HepG2 (cell line): ENCODE measurements around the gene FLRT2. TPM values are rescaled to one million over a fixed set of nuclear protein-coding genes. Genes with fewer than 3 reads are reported as not detected.

Experiments used
- ASH2L ChIP-seq: fragments of 300-600, 200-600 bp; sonication (generic); IDR thresholded peaks from 2 replicates; pipeline ENCODE4 v1.7.0; 2017; ENCODE audit warnings: low read depth, mild to moderate bottlenecking, moderate library complexity, mixed read lengths, low read length; ENCODE audit not compliant: insufficient read length
- GLI4 ChIP-seq: sonication (generic); formaldehyde crosslinking; IDR thresholded peaks from 2 replicates; pipeline ENCODE4 v1.5.1; 2020; ENCODE audit warnings: missing genetic modification reagents, mild to moderate bottlenecking, moderate library complexity, borderline replicate concordance
- KDM5B ChIP-seq: sonication (generic); formaldehyde crosslinking; IDR thresholded peaks from 2 replicates; pipeline ENCODE4 v1.4.0; 2020; ENCODE audit warnings: missing genetic modification reagents, mild to moderate bottlenecking, borderline replicate concordance
- MAF1 ChIP-seq: sonication (generic); formaldehyde crosslinking; IDR thresholded peaks from 2 replicates; pipeline ENCODE4 v1.5.0; 2020; ENCODE audit warnings: missing genetic modification reagents, borderline replicate concordance
- MED1 ChIP-seq: sonication (generic); formaldehyde crosslinking; IDR thresholded peaks from 2 replicates; pipeline ENCODE4 v1.4.0; 2020; ENCODE audit warnings: missing genetic modification reagents
- MYNN ChIP-seq: sonication (generic); formaldehyde crosslinking; IDR thresholded peaks from 2 replicates; pipeline ENCODE4 v1.4.0; 2020; ENCODE audit warnings: mild to moderate bottlenecking, low read depth, missing genetic modification reagents
- REST ChIP-seq, 2 experiments: IDR thresholded peaks; 2 replicates each; pipeline ENCODE4 v1.6.1; 2011 to 2012; ENCODE audit warnings: low read length in 2 of 2, borderline replicate concordance in 1 of 2, low read depth in 1 of 2, mild to moderate bottlenecking in 1 of 2, moderate library complexity in 1 of 2
- THAP11 ChIP-seq: IDR thresholded peaks from 2 replicates; pipeline ENCODE4 v1.6.1; 2016; ENCODE audit warnings: missing biosample characterization, missing genetic modification reagents
- ZBED4 ChIP-seq: sonication (generic); formaldehyde crosslinking; IDR thresholded peaks from 2 replicates; pipeline ENCODE4 v1.4.0; 2020; ENCODE audit warnings: missing genetic modification reagents, borderline replicate concordance
- ZFP82 ChIP-seq: sonication (generic); formaldehyde crosslinking; IDR thresholded peaks from 2 replicates; pipeline ENCODE4 v1.5.1; 2020; ENCODE audit warnings: mild to moderate bottlenecking, missing genetic modification reagents, borderline replicate concordance
- ZNF24 ChIP-seq: fragments of 450-650 bp; IDR thresholded peaks from 2 replicates; pipeline ENCODE4 v1.6.1; 2017; ENCODE audit warnings: antibody characterized with exemption, mild to moderate bottlenecking
- ZNF264 ChIP-seq: sonication (generic); formaldehyde crosslinking; IDR thresholded peaks from 2 replicates; pipeline ENCODE4 v1.4.0; 2020; ENCODE audit warnings: missing genetic modification reagents
- ZNF614 ChIP-seq: IDR thresholded peaks from 2 replicates; pipeline ENCODE4 v1.6.1; 2018; ENCODE audit warnings: missing biosample characterization, missing genetic modification reagents, inconsistent platforms, borderline replicate concordance
- polyA plus RNA-seq, 8 experiments: library from polyadenylated mRNA; depleted of rRNA in 3 of 8; stranded (reverse) in 7 of 8; unstranded in 1 of 8; fragments of >200 nt; fragmentation: Illumina TruSeq in 4 of 8; extraction: Trizol in 4 of 8; gene quantifications; 2 replicates each; pipeline versions ENCODE4 v1.2.1 to v1.2.3, GENCODE V29; 2011 to 2016; ENCODE audit warnings: low read depth in 4 of 8, missing spikeins in 1 of 8, mixed read lengths in 1 of 8; ENCODE audit not compliant: insufficient read depth in 1 of 8
- total RNA-seq, 5 experiments: library from RNA; depleted of rRNA; stranded (reverse); fragments of >200 nt; fragmentation: Illumina TruSeq; extraction: Trizol; gene quantifications; 2 replicates each; pipeline ENCODE4 v1.2.3, GENCODE V29; 2016; ENCODE audit warnings: low read depth in 1 of 5
- TF ChIP-seq, protein P1 (sequence below): sonication (generic); formaldehyde crosslinking; IDR thresholded peaks from 2 replicates; pipeline ENCODE4 v1.5.1; 2020; ENCODE audit warnings: mild to moderate bottlenecking, missing genetic modification reagents, moderate library complexity
- TF ChIP-seq, protein P2 (sequence below): sonication (generic); formaldehyde crosslinking; IDR thresholded peaks from 2 replicates; pipeline ENCODE4 v1.8.0; 2022; ENCODE audit warnings: mild to moderate bottlenecking, missing genetic modification reagents

FLRT2 gene
- total and polyA plus RNA-seq, 2 of the 13 experiments (the other 11 are each of a cell fraction or from before 2014, with no cell fraction given) = not detected

GRCh38 chr14:85482552-85482951 is 47.4 kb upstream of the FLRT2 start (continued):
- TF ChIP-seq REST (IDR thresholded peaks at IDR 0.05; ENCODE audit: borderline replicate concordance in 1 of 2, low read depth in 1 of 2, low read length in 2 of 2) (no peak), ZNF24 (no peak), THAP11 (CRISPR knock-in tag) (no peak), GLI4 (CRISPR knock-in tag) (no peak), ZNF614 (no peak), ZBED4 (CRISPR knock-in tag) (no peak), MED1 (CRISPR knock-in tag) (peak; percentile 58; the same call in 1 of the 2 replicates), MYNN (CRISPR knock-in tag) (no peak), KDM5B (CRISPR knock-in tag) (no peak), ZFP82 (CRISPR knock-in tag) (no peak), ASH2L (no peak), MAF1 (CRISPR knock-in tag) (no peak), ZNF264 (no peak)
- TF ChIP-seq, protein P1, sequence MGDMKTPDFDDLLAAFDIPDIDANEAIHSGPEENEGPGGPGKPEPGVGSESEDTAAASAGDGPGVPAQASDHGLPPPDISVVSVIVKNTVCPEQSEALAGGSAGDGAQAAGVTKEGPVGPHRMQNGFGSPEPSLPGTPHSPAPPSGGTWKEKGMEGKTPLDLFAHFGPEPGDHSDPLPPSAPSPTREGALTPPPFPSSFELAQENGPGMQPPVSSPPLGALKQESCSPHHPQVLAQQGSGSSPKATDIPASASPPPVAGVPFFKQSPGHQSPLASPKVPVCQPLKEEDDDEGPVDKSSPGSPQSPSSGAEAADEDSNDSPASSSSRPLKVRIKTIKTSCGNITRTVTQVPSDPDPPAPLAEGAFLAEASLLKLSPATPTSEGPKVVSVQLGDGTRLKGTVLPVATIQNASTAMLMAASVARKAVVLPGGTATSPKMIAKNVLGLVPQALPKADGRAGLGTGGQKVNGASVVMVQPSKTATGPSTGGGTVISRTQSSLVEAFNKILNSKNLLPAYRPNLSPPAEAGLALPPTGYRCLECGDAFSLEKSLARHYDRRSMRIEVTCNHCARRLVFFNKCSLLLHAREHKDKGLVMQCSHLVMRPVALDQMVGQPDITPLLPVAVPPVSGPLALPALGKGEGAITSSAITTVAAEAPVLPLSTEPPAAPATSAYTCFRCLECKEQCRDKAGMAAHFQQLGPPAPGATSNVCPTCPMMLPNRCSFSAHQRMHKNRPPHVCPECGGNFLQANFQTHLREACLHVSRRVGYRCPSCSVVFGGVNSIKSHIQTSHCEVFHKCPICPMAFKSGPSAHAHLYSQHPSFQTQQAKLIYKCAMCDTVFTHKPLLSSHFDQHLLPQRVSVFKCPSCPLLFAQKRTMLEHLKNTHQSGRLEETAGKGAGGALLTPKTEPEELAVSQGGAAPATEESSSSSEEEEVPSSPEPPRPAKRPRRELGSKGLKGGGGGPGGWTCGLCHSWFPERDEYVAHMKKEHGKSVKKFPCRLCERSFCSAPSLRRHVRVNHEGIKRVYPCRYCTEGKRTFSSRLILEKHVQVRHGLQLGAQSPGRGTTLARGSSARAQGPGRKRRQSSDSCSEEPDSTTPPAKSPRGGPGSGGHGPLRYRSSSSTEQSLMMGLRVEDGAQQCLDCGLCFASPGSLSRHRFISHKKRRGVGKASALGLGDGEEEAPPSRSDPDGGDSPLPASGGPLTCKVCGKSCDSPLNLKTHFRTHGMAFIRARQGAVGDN (CRISPR knock-in tag) = no peak
- TF ChIP-seq, protein P2, sequence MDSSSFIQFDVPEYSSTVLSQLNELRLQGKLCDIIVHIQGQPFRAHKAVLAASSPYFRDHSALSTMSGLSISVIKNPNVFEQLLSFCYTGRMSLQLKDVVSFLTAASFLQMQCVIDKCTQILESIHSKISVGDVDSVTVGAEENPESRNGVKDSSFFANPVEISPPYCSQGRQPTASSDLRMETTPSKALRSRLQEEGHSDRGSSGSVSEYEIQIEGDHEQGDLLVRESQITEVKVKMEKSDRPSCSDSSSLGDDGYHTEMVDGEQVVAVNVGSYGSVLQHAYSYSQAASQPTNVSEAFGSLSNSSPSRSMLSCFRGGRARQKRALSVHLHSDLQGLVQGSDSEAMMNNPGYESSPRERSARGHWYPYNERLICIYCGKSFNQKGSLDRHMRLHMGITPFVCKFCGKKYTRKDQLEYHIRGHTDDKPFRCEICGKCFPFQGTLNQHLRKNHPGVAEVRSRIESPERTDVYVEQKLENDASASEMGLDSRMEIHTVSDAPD (CRISPR knock-in tag) = peak; percentile 61; the same call in 1 of the 2 replicates
